Measurements from ENCODE around the gene IL13RA1. TPM values are rescaled to one million over a fixed set of nuclear protein-coding genes. Genes with fewer than 3 reads are reported as not detected.
A peak's percentile ranks its signal among the peaks of the same experiment; 100 is the strongest.
"Not testable (repeated sequence)": the region's sequence is repeated elsewhere in the genome, so short reads cannot be mapped to it uniquely, and the experiment has no call there.

The IL13RA1 gene
- polyA plus RNA-seq, 1 donor (not counting 4 experiments of a cell fraction or from before 2014, with no cell fraction given) = 27.8 TPM

DNA sequence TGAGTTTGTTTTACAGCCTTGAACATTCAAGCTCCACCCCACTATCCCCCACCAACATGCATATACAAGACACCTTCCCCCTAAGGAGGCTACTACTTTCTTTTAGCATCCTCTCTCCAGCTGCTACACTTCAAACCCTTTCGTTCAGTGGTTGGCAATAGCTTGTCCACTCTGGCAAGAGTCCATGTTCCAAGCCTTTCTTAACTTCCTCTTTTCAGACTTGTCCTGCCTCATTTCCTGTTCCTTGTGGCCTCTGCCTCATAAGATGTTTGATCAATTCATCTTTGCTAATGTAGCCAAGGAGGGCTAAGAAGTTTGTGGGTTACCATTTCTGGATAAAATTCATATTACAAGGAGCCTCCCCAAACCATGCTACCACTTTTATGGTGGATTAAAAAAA, 75.5 kb downstream of the IL13RA1 start:
- DNase-seq (ENCODE audit: low read depth, low spot score) = no peak
- dilution Hi-C loops (cut with MboI; ENCODE audit: extremely low pct_ligation_motif_present, low sequenced_read_pairs) = loop anchor here (25.0 kb wide), 1 partner anchor 166 kb away; no protein-coding TSS in a partner anchor

DNA sequence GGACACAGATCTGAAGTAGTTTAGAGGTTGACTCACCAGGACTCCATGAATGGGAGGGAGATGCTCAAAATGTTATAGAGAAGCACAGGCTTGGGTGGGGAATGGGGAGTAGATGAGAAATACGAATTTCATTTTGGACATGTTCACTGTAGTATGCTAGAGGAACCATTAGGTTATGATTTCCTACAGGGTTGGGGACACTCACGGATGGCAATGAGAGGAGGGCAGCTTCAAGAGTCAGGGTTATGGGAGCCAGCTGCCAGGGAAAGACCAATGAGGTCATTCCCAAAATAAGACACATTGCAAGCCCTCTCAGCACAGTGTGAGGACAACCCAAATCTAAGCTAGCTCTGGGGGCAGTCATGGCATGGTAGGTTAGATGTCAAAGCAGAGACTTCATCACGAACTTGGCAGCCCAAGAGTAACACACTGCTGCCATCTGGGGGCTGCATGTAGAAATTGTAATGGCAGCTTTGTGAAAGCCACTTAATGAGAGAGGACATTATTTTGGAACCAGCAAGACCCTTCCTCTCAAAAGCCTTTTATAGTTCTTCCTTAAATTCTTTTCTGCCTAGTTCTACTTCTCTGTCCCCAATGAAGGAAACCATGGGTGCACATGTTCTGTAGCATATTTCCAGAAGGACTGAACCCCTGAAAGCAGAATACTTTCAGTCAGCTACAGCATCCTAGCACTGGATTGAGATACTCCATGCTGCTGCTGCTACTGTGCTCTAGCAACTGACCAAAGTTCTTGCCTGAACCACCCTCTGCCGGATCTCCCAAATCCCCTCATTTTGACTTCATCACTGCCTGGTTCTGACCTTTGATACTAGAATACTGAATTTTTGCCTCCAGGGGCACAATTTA, 80.0 kb downstream of the IL13RA1 start:
- Histone ChIP-seq H3K9me3 (ENCODE audit: control insufficient read depth, low read depth, low read length) (no peaks in the 10 kb centered on the region), H3K9ac (ENCODE audit: control insufficient read depth, extremely low read depth, insufficient read depth, low read length) (no peak overlapping the region), H3K9me1 (ENCODE audit: control insufficient read depth, extremely low read depth, insufficient read depth, low read length) (no peaks in the 10 kb centered on the region), H3K4me2 (ENCODE audit: control insufficient read depth, extremely low read depth, insufficient read depth, low read depth, low read length) (no peak overlapping the region), H2AFZ (ENCODE audit: control insufficient read depth, low read length) (no peak overlapping the region), H4K20me1 (ENCODE audit: control insufficient read depth, extremely low read depth, insufficient read depth, low read length) (no peaks in the 10 kb centered on the region), H3K27me3 (ENCODE audit: control insufficient read depth, extremely low read depth, insufficient read depth, low read length) (no peaks in the 10 kb centered on the region), H3K4me1 (ENCODE audit: control insufficient read depth, extremely low read depth, insufficient read depth, low read length) (no peaks in the 10 kb centered on the region), H3K36me3 (ENCODE audit: control insufficient read depth in 2 of 2, extremely low read depth in 1 of 2, insufficient read depth in 2 of 2, low read length in 2 of 2) (no peaks in the 10 kb centered on the region), H3K27ac (ENCODE audit: control insufficient read depth, insufficient read depth, low read length) (no peak overlapping the region), H3K79me2 (ENCODE audit: control insufficient read depth, insufficient read depth, low read length) (no peaks in the 10 kb centered on the region), H3K4me3 (ENCODE audit: control insufficient read depth in 2 of 3, extremely low read depth in 1 of 3, insufficient read depth in 2 of 3, low read depth in 1 of 3, low read length in 3 of 3) (no peak overlapping the region)
- peak; percentile 63 for FAIRE-seq
- no peak for DNase-seq (ENCODE audit: low read depth, low spot score)
- dilution Hi-C loops (cut with MboI; ENCODE audit: extremely low pct_ligation_motif_present, low sequenced_read_pairs) = loop anchor here (25.0 kb wide), 1 partner anchor 170 kb away; no protein-coding TSS in a partner anchor
- TF ChIP-seq EZH2 (IDR thresholded peaks at IDR 0.05; ENCODE audit: low read length) = no peak
- TF ChIP-seq, protein P1, sequence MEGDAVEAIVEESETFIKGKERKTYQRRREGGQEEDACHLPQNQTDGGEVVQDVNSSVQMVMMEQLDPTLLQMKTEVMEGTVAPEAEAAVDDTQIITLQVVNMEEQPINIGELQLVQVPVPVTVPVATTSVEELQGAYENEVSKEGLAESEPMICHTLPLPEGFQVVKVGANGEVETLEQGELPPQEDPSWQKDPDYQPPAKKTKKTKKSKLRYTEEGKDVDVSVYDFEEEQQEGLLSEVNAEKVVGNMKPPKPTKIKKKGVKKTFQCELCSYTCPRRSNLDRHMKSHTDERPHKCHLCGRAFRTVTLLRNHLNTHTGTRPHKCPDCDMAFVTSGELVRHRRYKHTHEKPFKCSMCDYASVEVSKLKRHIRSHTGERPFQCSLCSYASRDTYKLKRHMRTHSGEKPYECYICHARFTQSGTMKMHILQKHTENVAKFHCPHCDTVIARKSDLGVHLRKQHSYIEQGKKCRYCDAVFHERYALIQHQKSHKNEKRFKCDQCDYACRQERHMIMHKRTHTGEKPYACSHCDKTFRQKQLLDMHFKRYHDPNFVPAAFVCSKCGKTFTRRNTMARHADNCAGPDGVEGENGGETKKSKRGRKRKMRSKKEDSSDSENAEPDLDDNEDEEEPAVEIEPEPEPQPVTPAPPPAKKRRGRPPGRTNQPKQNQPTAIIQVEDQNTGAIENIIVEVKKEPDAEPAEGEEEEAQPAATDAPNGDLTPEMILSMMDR (optimal IDR thresholded peaks at IDR 0.05 in 1 of 3, IDR thresholded peaks at IDR 0.05 in 1 of 3, conservative IDR thresholded peaks at IDR 0.05 in 1 of 3; ENCODE audit: extremely low read depth in 1 of 3, insufficient read depth in 2 of 3, low read length in 3 of 3) = peak; percentile 59 to 77 (median 75)

More for the DNA sequence above, 75.5 kb downstream of the IL13RA1 start:
- no peak for FAIRE-seq
- no peaks in the 10 kb centered on the region for H3K79me2 ChIP-seq (ENCODE audit: control insufficient read depth, insufficient read depth, low read length)
- no peaks in the 10 kb centered on the region for H3K36me3 ChIP-seq (ENCODE audit: control insufficient read depth in 2 of 2, extremely low read depth in 1 of 2, insufficient read depth in 2 of 2, low read length in 2 of 2)
- TF ChIP-seq EZH2 (IDR thresholded peaks at IDR 0.05; ENCODE audit: low read length) = no peak
- TF ChIP-seq, protein P1 (optimal IDR thresholded peaks at IDR 0.05 in 1 of 3, IDR thresholded peaks at IDR 0.05 in 1 of 3, conservative IDR thresholded peaks at IDR 0.05 in 1 of 3; ENCODE audit: extremely low read depth in 1 of 3, insufficient read depth in 2 of 3, low read length in 3 of 3) = no peak
- H4K20me1 ChIP-seq (ENCODE audit: control insufficient read depth, extremely low read depth, insufficient read depth, low read length) = no peaks in the 10 kb centered on the region
- no peak overlapping the region for H3K27ac ChIP-seq (ENCODE audit: control insufficient read depth, insufficient read depth, low read length)
- no peaks in the 10 kb centered on the region for H3K9me1 ChIP-seq (ENCODE audit: control insufficient read depth, extremely low read depth, insufficient read depth, low read length)
- no peak overlapping the region for H2AFZ ChIP-seq (ENCODE audit: control insufficient read depth, low read length)
- no peak overlapping the region for H3K4me2 ChIP-seq (ENCODE audit: control insufficient read depth, extremely low read depth, insufficient read depth, low read depth, low read length)
- no peaks in the 10 kb centered on the region for H3K4me1 ChIP-seq (ENCODE audit: control insufficient read depth, extremely low read depth, insufficient read depth, low read length)
- no peak overlapping the region for H3K9ac ChIP-seq (ENCODE audit: control insufficient read depth, extremely low read depth, insufficient read depth, low read length)
- no peak overlapping the region for H3K4me3 ChIP-seq (ENCODE audit: control insufficient read depth in 2 of 3, extremely low read depth in 1 of 3, insufficient read depth in 2 of 3, low read depth in 1 of 3, low read length in 3 of 3)
- H3K9me3 ChIP-seq (ENCODE audit: control insufficient read depth, low read depth, low read length) = no peaks in the 10 kb centered on the region
- no peaks in the 10 kb centered on the region for H3K27me3 ChIP-seq (ENCODE audit: control insufficient read depth, extremely low read depth, insufficient read depth, low read length)

DNA sequence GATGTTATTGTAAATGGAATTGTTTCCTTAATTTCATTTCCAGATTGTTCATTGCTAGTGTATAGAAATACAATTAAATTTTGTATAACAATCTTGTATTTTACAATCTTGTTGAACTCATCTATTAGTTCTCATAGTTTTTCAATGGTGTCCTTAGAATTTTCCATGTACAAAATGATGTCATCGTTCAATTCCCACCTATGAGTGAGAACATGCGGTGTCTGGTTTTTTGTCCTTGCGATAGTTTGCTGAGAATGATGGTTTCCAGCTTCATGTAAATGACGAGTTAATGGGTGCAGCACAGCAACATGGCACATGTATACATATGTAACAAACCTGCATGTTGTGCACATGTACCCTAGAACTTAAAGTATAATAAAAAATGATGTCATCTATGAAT, 89.9 kb downstream of the IL13RA1 start:
- not testable (repeated sequence) for FAIRE-seq

More for the DNA sequence above, 89.9 kb downstream of the IL13RA1 start:
- not testable (repeated sequence) for H3K27ac ChIP-seq (ENCODE audit: control insufficient read depth, insufficient read depth, low read length); H3K36me3 ChIP-seq (ENCODE audit: control insufficient read depth in 2 of 2, extremely low read depth in 1 of 2, insufficient read depth in 2 of 2, low read length in 2 of 2); H4K20me1 ChIP-seq (ENCODE audit: control insufficient read depth, extremely low read depth, insufficient read depth, low read length); H3K4me3 ChIP-seq (ENCODE audit: control insufficient read depth in 2 of 3, extremely low read depth in 1 of 3, insufficient read depth in 2 of 3, low read depth in 1 of 3, low read length in 3 of 3); H3K9ac ChIP-seq (ENCODE audit: control insufficient read depth, extremely low read depth, insufficient read depth, low read length); H3K9me1 ChIP-seq (ENCODE audit: control insufficient read depth, extremely low read depth, insufficient read depth, low read length); H3K4me2 ChIP-seq (ENCODE audit: control insufficient read depth, extremely low read depth, insufficient read depth, low read depth, low read length); H3K27me3 ChIP-seq (ENCODE audit: control insufficient read depth, extremely low read depth, insufficient read depth, low read length); DNase-seq (ENCODE audit: low read depth, low spot score); H3K4me1 ChIP-seq (ENCODE audit: control insufficient read depth, extremely low read depth, insufficient read depth, low read length); H2AFZ ChIP-seq (ENCODE audit: control insufficient read depth, low read length); H3K79me2 ChIP-seq (ENCODE audit: control insufficient read depth, insufficient read depth, low read length); H3K9me3 ChIP-seq (ENCODE audit: control insufficient read depth, low read depth, low read length)
- dilution Hi-C loops (cut with MboI; ENCODE audit: extremely low pct_ligation_motif_present, low sequenced_read_pairs) = loop anchor here (25.0 kb wide), 1 partner anchor 180 kb away; no protein-coding TSS in a partner anchor

Measured in keratinocyte (primary cell).